Fibroblast of mammary gland (primary cell): ENCODE data around the gene PPM1L.

Experiments used
- DNase-seq: peaks from one replicate; pipeline ENCODE4 v3.0.0-alpha.2; 2010; ENCODE audit warnings: low read depth
- H3K4me3 ChIP-seq: 2 replicates; pipeline ENCODE4 v1.5.1; 2011; ENCODE audit warnings: low read depth, mild to moderate bottlenecking, low read length, moderate library complexity; ENCODE audit not compliant: control insufficient read depth
- TF ChIP-seq, protein P1 (sequence below): conservative IDR thresholded peaks from 2 replicates; pipeline ENCODE4 v1.5.1; 2011; ENCODE audit warnings: low read depth, low read length, inconsistent platforms; ENCODE audit not compliant: control insufficient read depth, insufficient read depth

PPM1L gene

GRCh38 chr3:161016417-161017313, 260.6 kb downstream of the PPM1L start:
- TF ChIP-seq, protein P1, sequence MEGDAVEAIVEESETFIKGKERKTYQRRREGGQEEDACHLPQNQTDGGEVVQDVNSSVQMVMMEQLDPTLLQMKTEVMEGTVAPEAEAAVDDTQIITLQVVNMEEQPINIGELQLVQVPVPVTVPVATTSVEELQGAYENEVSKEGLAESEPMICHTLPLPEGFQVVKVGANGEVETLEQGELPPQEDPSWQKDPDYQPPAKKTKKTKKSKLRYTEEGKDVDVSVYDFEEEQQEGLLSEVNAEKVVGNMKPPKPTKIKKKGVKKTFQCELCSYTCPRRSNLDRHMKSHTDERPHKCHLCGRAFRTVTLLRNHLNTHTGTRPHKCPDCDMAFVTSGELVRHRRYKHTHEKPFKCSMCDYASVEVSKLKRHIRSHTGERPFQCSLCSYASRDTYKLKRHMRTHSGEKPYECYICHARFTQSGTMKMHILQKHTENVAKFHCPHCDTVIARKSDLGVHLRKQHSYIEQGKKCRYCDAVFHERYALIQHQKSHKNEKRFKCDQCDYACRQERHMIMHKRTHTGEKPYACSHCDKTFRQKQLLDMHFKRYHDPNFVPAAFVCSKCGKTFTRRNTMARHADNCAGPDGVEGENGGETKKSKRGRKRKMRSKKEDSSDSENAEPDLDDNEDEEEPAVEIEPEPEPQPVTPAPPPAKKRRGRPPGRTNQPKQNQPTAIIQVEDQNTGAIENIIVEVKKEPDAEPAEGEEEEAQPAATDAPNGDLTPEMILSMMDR, result no peak
- H3K4me3 ChIP-seq, result no peak overlapping the region
- DNase-seq, result no peak

GRCh38 chr3:161017971-161018370, 261.9 kb downstream of the PPM1L start:
- TF ChIP-seq, protein P1, result no peak
- DNase-seq, result no peak
- H3K4me3 ChIP-seq, result no peak overlapping the region

GRCh38 chr3:161020256-161020655, 264.2 kb downstream of the PPM1L start:
- TF ChIP-seq, protein P1, result no peak
- no peak for DNase-seq
- H3K4me3 ChIP-seq, result no peak overlapping the region

DNA sequence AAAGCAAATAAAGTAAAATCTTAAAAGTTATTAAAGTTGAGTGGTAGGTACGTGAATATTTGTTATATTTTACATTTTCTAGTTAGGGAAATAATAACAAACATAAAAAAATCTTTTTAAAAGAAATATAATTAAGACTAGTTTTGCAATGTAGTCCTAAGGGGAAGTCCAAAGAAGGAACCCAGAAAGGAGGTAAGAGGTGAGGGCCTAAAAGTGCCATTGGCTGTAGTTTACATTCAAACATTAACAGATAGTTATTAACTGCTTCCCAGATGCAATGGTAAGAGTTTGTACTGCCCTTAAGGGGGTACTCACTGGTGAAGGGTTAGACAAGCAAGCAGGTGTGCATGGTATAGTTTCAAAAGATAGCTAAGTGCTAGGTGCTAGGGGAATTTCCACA, 269.9 kb downstream of the PPM1L start:
- no peak overlapping the region for H3K4me3 ChIP-seq
- DNase-seq, result no peak
- TF ChIP-seq, protein P1, result no peak

DNA sequence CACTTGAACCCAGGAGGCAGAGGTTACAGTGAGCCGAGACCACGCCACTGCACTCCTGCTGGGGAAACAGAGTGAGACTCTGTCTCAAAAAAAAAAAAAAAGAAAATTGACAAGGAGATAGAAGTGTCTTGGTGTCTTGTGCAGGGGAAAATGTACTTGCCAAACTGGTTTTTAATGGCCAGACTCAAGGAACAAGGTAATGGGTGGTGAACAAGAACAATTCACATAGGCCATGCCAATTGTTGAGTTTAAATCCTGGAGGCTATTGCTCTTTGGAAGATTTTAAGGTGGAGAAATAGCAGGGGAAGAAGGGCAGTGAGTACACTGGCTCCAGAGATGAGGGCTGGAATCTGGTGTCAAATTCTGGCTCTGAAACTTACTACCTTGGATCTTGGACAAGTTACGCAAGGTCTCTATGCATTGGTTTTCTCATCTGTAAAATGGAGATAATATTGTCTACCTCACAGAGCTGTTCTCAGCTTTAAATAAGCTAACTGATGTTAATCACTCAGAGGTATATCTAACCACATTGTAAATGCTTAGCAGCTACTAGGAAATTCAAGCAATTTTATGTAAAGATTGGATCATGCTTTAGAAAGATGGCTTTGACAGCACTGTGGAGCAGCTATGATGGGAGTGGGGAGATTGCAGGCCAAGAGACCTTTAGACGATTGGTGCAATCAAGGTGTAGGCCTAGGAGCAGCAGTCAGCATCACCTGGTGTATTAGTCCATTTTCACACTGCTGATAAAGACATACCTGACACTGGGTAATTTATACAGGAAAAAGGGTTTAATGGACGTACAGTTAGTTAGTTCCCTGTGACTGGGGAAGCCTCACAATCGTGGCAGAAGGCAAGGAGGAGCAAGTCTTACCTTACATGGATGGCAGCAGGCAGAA, 270.8 kb downstream of the PPM1L start:
- H3K4me3 ChIP-seq, result no peak overlapping the region
- DNase-seq, result no peak
- TF ChIP-seq, protein P1, result no peak

GRCh38 chr3:161028555-161029153, 272.6 kb downstream of the PPM1L start:
- H3K4me3 ChIP-seq, result no peak overlapping the region
- DNase-seq, result no peak
- TF ChIP-seq, protein P1, result no peak
